Spinal cord (tissue), 10 donors: ENCODE data around the gene ERG28. TPM values are rescaled to one million over a fixed set of nuclear protein-coding genes. Genes with fewer than 3 reads are reported as not detected.

ENCODE experiments used
- DNase-seq, 6 donors: peaks; one replicate each; pipeline versions ENCODE4 v3.0.0 to v3.0.0-alpha.2; 2013 to 2015; ENCODE audit warnings: low spot score in 6 of 6, low read depth in 4 of 6
- H3K27ac ChIP-seq: one replicate; pipeline ENCODE4 v1.5.1; 2013; ENCODE audit warnings: low read depth, low read length, control low read depth
- H3K27me3 ChIP-seq: one replicate; pipeline ENCODE4 v1.6.1; 2013; ENCODE audit warnings: low read length; ENCODE audit not compliant: control insufficient read depth, insufficient read depth
- H3K36me3 ChIP-seq: one replicate; pipeline ENCODE4 v1.6.1; 2013; ENCODE audit warnings: low read length; ENCODE audit not compliant: control insufficient read depth, insufficient read depth
- H3K4me1 ChIP-seq: one replicate; pipeline ENCODE4 v1.6.1; 2013; ENCODE audit warnings: low read length; ENCODE audit not compliant: control insufficient read depth, insufficient read depth
- H3K4me3 ChIP-seq: one replicate; pipeline ENCODE4 v1.5.1; 2013; ENCODE audit warnings: low read depth, low read length, control low read depth
- H3K9me3 ChIP-seq: one replicate; pipeline ENCODE4 v1.6.1; 2013; ENCODE audit warnings: low read length; ENCODE audit not compliant: control insufficient read depth, insufficient read depth
- WGBS: methylation state at CpG from one replicate; pipeline ENCODE4 v1.1.5; 2013; ENCODE audit warnings: missing lambda C conversion rate; ENCODE audit not compliant: insufficient coverage; 5-methylcytosine and 5-hydroxymethylcytosine counted together
- polyA plus RNA-seq, 2 donors: library from polyadenylated mRNA; unstranded; fragments of 120-200 nt; gene quantifications; one replicate each; pipeline ENCODE4 v1.2.1, GENCODE V29; 2013; ENCODE audit not compliant: insufficient read length in 2 of 2
- total RNA-seq, 2 donors: library from RNA; depleted of rRNA in 1 of 2; stranded (reverse); fragments of 120-200 nt in 1 of 2; fragments of >200 nt in 1 of 2; gene quantifications; one replicate each; pipeline versions ENCODE4 v1.2.3 to v1.2.4, GENCODE V29; 2013 to 2014
- donor health status: healthy.

Gene ERG28
- total and polyA plus RNA-seq, 4 donors = 12.2 to 58.5 (median 34.6) TPM

DNA sequence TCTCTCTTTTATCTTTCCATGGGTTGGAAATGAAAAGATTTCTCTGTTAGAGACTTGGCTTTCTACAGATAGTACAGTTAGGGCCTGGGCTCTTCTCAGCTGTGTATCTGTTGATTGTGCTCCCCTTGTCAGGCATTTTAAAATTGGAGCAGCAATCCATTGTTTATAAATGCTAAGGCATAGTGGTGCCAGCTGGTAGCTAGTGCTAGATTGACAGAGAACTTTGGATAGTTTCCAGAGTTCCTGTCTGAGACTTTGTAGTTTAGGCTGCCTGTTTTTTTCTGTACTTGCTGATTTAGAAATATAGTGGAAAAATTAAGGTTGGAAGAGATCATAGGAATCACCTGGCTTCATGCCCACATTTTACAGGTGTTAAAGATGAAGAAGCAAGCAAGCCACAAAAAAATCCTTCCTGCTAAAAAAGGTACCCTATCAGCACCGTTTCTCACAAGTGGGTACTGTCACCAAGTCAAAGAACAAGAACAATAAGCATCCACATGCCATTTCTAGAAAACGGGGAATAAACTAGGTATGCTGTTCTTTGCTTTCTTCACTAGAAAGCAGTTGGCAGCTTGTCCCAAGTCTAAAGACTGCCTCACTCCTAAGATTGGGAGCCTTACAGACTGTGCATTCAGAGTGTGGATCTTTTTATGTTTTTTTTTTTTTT lies 6.6 kb upstream of the ERG28 start:
- H3K9me3 ChIP-seq = peaks cover 2% of the 10 kb centered on the region
- WGBS = no CpG with 5 or more reads among the region's 2 CpGs
- H3K36me3 ChIP-seq = peaks cover 6% of the 10 kb centered on the region
- peak overlapping the region; percentile 29 for H3K27ac ChIP-seq
- DNase-seq = peak in 2 of 6 donors; percentile 28 to 86
- peaks cover 3% of the 10 kb centered on the region for H3K4me1 ChIP-seq
- H3K4me3 ChIP-seq = no peak overlapping the region
- no peaks in the 10 kb centered on the region for H3K27me3 ChIP-seq

DNA sequence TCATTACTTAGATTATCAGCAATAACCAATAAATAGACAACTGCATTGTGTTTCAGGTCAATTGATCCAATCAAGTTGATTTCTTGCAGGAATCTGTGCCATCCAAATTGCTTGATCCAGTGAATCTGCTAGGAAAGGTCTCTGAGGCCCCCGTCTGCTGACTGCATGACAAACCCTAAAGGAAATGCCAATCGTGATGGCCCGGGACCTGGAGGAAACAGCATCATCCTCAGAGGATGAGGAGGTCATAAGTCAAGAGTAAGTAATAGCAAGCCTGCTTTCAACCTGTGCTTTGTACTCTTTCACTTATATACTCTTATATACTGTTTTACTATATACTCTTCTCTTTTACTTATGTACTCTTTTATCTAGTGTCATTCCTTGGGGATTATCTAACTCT lies 2.3 kb upstream of the ERG28 start:
- Histone ChIP-seq H3K36me3 (peaks cover 2% of the 10 kb centered on the region), H3K27ac (no peak overlapping the region), H3K4me3 (no peak overlapping the region), H3K4me1 (peaks cover 18% of the 10 kb centered on the region), H3K27me3 (no peaks in the 10 kb centered on the region), H3K9me3 (no peaks in the 10 kb centered on the region)
- WGBS = 71% methylated on average over 1 of the region's 3 CpGs
- no peak for DNase-seq

DNA sequence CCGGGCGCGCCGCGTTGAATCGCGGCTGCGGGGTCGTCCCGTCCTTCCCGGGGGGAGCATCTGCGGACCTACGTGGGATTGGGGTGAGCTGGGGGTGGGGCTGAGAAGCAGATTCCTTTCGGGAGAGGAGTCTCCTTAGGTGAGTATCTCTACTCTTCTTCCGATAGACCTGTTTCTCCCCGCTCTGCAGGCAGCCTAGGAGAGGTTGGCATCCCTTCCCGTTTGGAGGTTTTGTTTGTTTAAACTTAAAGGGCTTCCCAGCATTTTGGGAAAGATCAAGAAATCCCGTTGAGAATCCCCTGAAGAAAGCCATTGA lies 781 bp upstream of the ERG28 start:
- peak in 1 of 6 donors; percentile 33 for DNase-seq
- peaks cover 18% of the 10 kb centered on the region for H3K4me1 ChIP-seq
- peaks cover 2% of the 10 kb centered on the region for H3K36me3 ChIP-seq
- peak overlapping the region; percentile 99 for H3K4me3 ChIP-seq
- no peaks in the 10 kb centered on the region for H3K27me3 ChIP-seq
- no peaks in the 10 kb centered on the region for H3K9me3 ChIP-seq
- 0% methylated on average over 9 of the region's 18 CpGs for WGBS
- H3K27ac ChIP-seq = peak overlapping the region; percentile 94

DNA sequence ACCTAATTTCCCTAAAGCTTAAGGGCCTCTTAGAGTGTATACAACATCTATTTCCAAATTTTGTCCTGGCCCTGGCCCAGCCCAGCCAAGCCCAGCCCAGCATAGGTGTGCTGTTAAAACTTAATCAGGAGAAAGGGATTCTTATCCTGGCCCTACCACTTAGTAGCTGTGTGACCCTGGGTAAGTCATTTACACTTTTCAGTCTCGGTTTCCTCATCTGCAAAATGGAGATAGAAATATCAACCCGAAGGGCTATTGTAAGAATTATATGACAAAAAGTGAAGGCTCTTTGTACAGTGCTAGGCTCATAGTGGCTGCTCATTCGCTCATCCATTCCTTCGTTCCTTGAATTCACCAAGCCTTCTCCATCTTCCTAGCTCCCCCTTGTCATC lies 442 bp downstream of the ERG28 start:
- Histone ChIP-seq H3K27ac (peak overlapping the region; percentile 94), H3K4me1 (peaks cover 18% of the 10 kb centered on the region), H3K27me3 (no peaks in the 10 kb centered on the region), H3K9me3 (no peaks in the 10 kb centered on the region), H3K4me3 (peak overlapping the region; percentile 99), H3K36me3 (peaks cover 7% of the 10 kb centered on the region)
- no peak for DNase-seq
- 0% methylated on average over 2 of the region's 4 CpGs for WGBS

DNA sequence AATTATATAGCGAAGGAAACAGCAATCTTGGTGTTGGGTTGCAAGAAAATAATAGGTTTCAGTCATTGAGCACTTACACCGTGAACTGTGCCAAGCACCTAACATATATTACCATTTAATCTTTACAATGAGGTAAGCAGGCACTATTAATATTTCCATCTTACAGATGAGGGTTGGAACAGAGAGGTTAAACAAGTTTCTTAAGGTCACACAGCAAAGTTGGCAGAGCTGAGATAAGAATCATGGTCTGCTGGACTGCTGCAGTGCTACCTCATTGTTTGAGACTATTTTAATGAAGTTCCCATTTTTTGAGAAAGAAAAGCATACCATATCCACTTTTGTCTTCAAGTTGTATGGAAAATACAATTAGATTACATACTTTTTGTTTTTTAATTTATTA lies 1.7 kb downstream of the ERG28 start:
- Histone ChIP-seq H3K4me3 (no peak overlapping the region), H3K9me3 (no peaks in the 10 kb centered on the region), H3K4me1 (peaks cover 18% of the 10 kb centered on the region), H3K36me3 (peaks cover 13% of the 10 kb centered on the region), H3K27me3 (no peaks in the 10 kb centered on the region), H3K27ac (no peak overlapping the region)
- WGBS = no CpG with 5 or more reads among the region's 2 CpGs
- DNase-seq = no peak

DNA sequence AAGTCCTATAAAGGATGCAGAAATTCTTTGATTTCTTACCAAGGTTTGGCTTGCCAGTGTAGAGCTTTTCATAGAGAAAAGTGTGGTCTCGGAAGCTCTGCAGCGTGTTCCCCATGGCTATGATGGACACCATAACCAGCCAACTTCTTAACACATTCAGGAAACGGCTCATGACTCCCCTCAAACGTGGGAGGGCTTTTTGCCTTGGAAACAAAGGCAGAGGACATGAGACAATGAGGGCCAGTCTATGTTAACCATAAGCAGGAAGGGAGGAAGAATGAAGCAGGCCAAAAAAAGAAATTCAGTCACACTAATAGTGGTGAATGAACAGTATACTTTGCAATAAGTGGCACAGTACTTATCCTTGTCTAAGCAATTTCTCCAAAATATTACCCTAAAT lies 3.3 kb downstream of the ERG28 start:
- WGBS = no CpG with 5 or more reads among the region's 4 CpGs
- no peak overlapping the region for H3K4me3 ChIP-seq

DNA sequence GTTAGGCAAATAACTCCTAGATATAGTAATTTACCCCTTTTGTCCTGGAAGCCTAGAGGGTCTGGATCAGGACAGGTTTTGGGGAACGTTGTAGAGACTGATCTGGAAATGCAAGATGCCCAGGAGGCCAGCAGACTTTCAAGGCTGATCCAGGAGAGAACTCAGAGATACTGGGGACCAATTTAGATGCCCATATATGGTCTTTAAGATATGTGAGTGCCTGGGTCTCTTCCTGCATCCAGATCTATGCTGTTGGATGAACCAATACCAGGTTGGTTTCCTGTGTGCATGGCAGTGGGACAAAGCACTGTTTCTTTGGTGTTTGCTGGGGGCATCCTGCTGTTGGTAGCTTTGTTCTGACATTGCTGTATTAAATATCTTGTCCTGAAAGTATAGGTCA lies 5.4 kb downstream of the ERG28 start:
- no peaks in the 10 kb centered on the region for H3K27me3 ChIP-seq
- no peak overlapping the region for H3K27ac ChIP-seq
- no peaks in the 10 kb centered on the region for H3K9me3 ChIP-seq
- H3K4me3 ChIP-seq = no peak overlapping the region
- no peak for DNase-seq
- 0% methylated on average over 1 of the region's 1 CpG for WGBS
- H3K4me1 ChIP-seq = peaks cover 12% of the 10 kb centered on the region
- H3K36me3 ChIP-seq = peaks cover 37% of the 10 kb centered on the region

More for the DNA sequence above, 3.3 kb downstream of the ERG28 start:
- Histone ChIP-seq H3K27ac (no peak overlapping the region), H3K4me1 (peaks cover 17% of the 10 kb centered on the region), H3K36me3 (peaks cover 21% of the 10 kb centered on the region), H3K27me3 (no peaks in the 10 kb centered on the region), H3K9me3 (no peaks in the 10 kb centered on the region)
- no peak for DNase-seq

DNA sequence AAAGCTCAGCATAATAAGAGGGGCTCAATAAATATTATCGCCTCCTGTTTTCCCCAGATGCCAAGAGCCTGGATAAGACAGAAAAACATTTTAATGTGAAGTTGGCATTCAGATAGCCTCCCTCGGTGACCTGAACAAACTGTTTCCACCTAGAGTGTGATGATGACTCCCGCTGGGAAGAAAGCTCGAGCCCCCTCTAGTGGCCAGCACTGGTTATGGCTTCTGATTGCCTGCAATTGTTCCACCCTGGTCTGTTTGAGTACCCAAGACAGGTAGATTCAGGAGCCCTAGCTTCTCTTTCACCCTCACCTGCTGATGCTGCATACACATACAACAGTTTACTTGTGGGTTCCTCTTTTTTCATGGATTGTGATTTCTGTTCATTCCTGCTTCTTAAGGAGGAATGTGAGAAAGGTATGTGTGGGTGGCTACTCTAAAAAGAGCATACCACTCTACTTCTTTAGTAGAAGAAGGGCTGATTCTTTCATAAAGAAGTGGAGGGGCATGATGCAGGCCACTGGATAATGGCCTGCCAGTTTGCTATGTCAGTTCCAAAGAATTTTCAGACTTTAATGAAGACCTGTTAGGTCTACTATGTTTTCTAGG lies 6.4 kb downstream of the ERG28 start:
- peaks cover 43% of the 10 kb centered on the region for H3K36me3 ChIP-seq
- H3K9me3 ChIP-seq = no peaks in the 10 kb centered on the region
- H3K4me3 ChIP-seq = no peak overlapping the region
- WGBS = 20% methylated on average over 4 of the region's 4 CpGs
- no peak overlapping the region for H3K27ac ChIP-seq
- DNase-seq = peak in 5 of 6 donors; percentile 62 to 90 (median 68)
- H3K4me1 ChIP-seq = peaks cover 3% of the 10 kb centered on the region
- no peaks in the 10 kb centered on the region for H3K27me3 ChIP-seq

DNA sequence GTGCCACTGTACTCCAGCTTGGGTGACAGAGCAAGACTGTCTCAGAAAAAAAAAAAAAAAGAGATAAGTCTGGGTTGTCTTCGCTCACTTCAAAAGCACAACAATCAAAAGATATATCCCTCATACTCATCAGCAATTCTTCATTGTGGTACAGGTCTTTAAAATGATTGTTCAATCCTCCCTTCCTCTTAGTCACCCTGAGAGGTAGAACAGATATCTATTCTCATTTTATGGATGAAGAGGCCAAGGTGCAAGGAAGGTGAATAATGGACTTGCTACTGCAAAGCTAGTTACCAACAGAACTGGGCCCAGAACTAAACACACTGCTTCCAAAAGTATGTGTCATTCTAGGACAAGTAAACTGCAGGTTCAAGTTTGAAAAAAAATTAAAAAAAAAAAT lies 7.1 kb downstream of the ERG28 start:
- no peak overlapping the region for H3K4me3 ChIP-seq
- H3K4me1 ChIP-seq = no peaks in the 10 kb centered on the region
- no peak overlapping the region for H3K27ac ChIP-seq
- no peaks in the 10 kb centered on the region for H3K9me3 ChIP-seq
- no peak for DNase-seq
- no CpG with 5 or more reads among the region's 1 CpG for WGBS
- no peaks in the 10 kb centered on the region for H3K27me3 ChIP-seq
- H3K36me3 ChIP-seq = peaks cover 43% of the 10 kb centered on the region
